ENCODE results near the gene USP10.

The USP10 gene

GRCh38 chr16:84699712-84700445, at the start of gene USP10:
Gene USP10, plus strand, starts transcription at chr16:84700000. Its CDS starts 91 bp downstream, at chr16:84700091.
- no peaks in the 10 kb centered on the region for H3K27me3 ChIP-seq (ENCODE audit: insufficient read depth, low read length)
- peak within 1 kb of the TSS; percentile 90 for H3K4me3 ChIP-seq (ENCODE audit: low read depth, low read length)
- H2AFZ ChIP-seq (ENCODE audit: low read length, unreplicated experiment) = peak within 1 kb of the TSS; percentile 96
- peaks cover 49% of the 10 kb centered on the region for H3K79me2 ChIP-seq (ENCODE audit: control insufficient read depth, insufficient read depth, low read length, unreplicated experiment)
- no peaks in the 10 kb centered on the region for H3K36me3 ChIP-seq (ENCODE audit: insufficient read depth, low read length)
- H3K27ac ChIP-seq (ENCODE audit: low read depth, low read length) = peak within 1 kb of the TSS; percentile 47; the same call in 1 of the 2 replicates
- peaks cover 22% of the 10 kb centered on the region for H3K4me1 ChIP-seq (ENCODE audit: control insufficient read depth, insufficient read depth, low read length, unreplicated experiment)

GRCh38 chr16:84650062-84650991, 49.5 kb upstream of the USP10 start:
- no peak overlapping the region for H3K27ac ChIP-seq (ENCODE audit: low read depth, low read length)
- peaks cover 12% of the 10 kb centered on the region for H3K4me1 ChIP-seq (ENCODE audit: control insufficient read depth, insufficient read depth, low read length, unreplicated experiment)
- peak overlapping the region; percentile 29; the same call in 1 of the 2 replicates for H3K4me3 ChIP-seq (ENCODE audit: low read depth, low read length)
- H3K36me3 ChIP-seq (ENCODE audit: insufficient read depth, low read length) = 0 out of 2 replicates have a peak, but pooled peaks cover 8% of the 10 kb centered on the region
- H3K27me3 ChIP-seq (ENCODE audit: insufficient read depth, low read length) = no peaks in the 10 kb centered on the region
- H2AFZ ChIP-seq (ENCODE audit: low read length, unreplicated experiment) = no peak overlapping the region
- peaks cover 26% of the 10 kb centered on the region for H3K79me2 ChIP-seq (ENCODE audit: control insufficient read depth, insufficient read depth, low read length, unreplicated experiment)

- Histone ChIP-seq H3K79me2 (ENCODE audit: control insufficient read depth, insufficient read depth, low read length, unreplicated experiment) (peaks cover 26% of the 10 kb centered on the region), H3K27ac (ENCODE audit: low read depth, low read length) (no peak overlapping the region), H3K4me3 (ENCODE audit: low read depth, low read length) (no peak overlapping the region), H3K36me3 (ENCODE audit: insufficient read depth, low read length) (peaks cover 10% of the 10 kb centered on the region; the same call in 1 of the 2 replicates), H2AFZ (ENCODE audit: low read length, unreplicated experiment) (no peak overlapping the region), H3K27me3 (ENCODE audit: insufficient read depth, low read length) (no peaks in the 10 kb centered on the region), H3K4me1 (ENCODE audit: control insufficient read depth, insufficient read depth, low read length, unreplicated experiment) (peaks cover 12% of the 10 kb centered on the region)
These were observed 47.2 kb upstream of the USP10 start for GRCh38 chr16:84652566-84652965.

GRCh38 chr16:84654238-84654637, 45.6 kb upstream of the USP10 start:
- Histone ChIP-seq H3K27ac (ENCODE audit: low read depth, low read length) (no peak overlapping the region), H3K4me1 (ENCODE audit: control insufficient read depth, insufficient read depth, low read length, unreplicated experiment) (peaks cover 11% of the 10 kb centered on the region), H2AFZ (ENCODE audit: low read length, unreplicated experiment) (no peak overlapping the region), H3K79me2 (ENCODE audit: control insufficient read depth, insufficient read depth, low read length, unreplicated experiment) (peaks cover 21% of the 10 kb centered on the region), H3K36me3 (ENCODE audit: insufficient read depth, low read length) (peaks cover 11% of the 10 kb centered on the region; the same call in 1 of the 2 replicates), H3K4me3 (ENCODE audit: low read depth, low read length) (no peak overlapping the region), H3K27me3 (ENCODE audit: insufficient read depth, low read length) (no peaks in the 10 kb centered on the region)

- peaks cover 11% of the 10 kb centered on the region; the same call in 1 of the 2 replicates for H3K36me3 ChIP-seq (ENCODE audit: insufficient read depth, low read length)
- H3K27ac ChIP-seq (ENCODE audit: low read depth, low read length) = no peak overlapping the region
- H2AFZ ChIP-seq (ENCODE audit: low read length, unreplicated experiment) = no peak overlapping the region
- H3K79me2 ChIP-seq (ENCODE audit: control insufficient read depth, insufficient read depth, low read length, unreplicated experiment) = peaks cover 14% of the 10 kb centered on the region
- no peak overlapping the region for H3K4me3 ChIP-seq (ENCODE audit: low read depth, low read length)
- no peaks in the 10 kb centered on the region for H3K27me3 ChIP-seq (ENCODE audit: insufficient read depth, low read length)
- H3K4me1 ChIP-seq (ENCODE audit: control insufficient read depth, insufficient read depth, low read length, unreplicated experiment) = peaks cover 6% of the 10 kb centered on the region
These were observed 44.8 kb upstream of the USP10 start for GRCh38 chr16:84654998-84655397.

GRCh38 chr16:84656649-84657048, 43.2 kb upstream of the USP10 start:
- peaks cover 3% of the 10 kb centered on the region for H3K4me1 ChIP-seq (ENCODE audit: control insufficient read depth, insufficient read depth, low read length, unreplicated experiment)
- no peaks in the 10 kb centered on the region for H3K27me3 ChIP-seq (ENCODE audit: insufficient read depth, low read length)
- H3K4me3 ChIP-seq (ENCODE audit: low read depth, low read length) = no peak overlapping the region
- no peak overlapping the region for H3K27ac ChIP-seq (ENCODE audit: low read depth, low read length)
- peaks cover 5% of the 10 kb centered on the region for H3K79me2 ChIP-seq (ENCODE audit: control insufficient read depth, insufficient read depth, low read length, unreplicated experiment)
- H3K36me3 ChIP-seq (ENCODE audit: insufficient read depth, low read length) = peaks cover 7% of the 10 kb centered on the region; the same call in 1 of the 2 replicates
- H2AFZ ChIP-seq (ENCODE audit: low read length, unreplicated experiment) = no peak overlapping the region

GRCh38 chr16:84657229-84657837, 42.5 kb upstream of the USP10 start:
- no peak overlapping the region for H2AFZ ChIP-seq (ENCODE audit: low read length, unreplicated experiment)
- peaks cover 5% of the 10 kb centered on the region for H3K79me2 ChIP-seq (ENCODE audit: control insufficient read depth, insufficient read depth, low read length, unreplicated experiment)
- no peak overlapping the region for H3K27ac ChIP-seq (ENCODE audit: low read depth, low read length)
- peaks cover 3% of the 10 kb centered on the region; the same call in 1 of the 2 replicates for H3K36me3 ChIP-seq (ENCODE audit: insufficient read depth, low read length)
- peaks cover 3% of the 10 kb centered on the region for H3K4me1 ChIP-seq (ENCODE audit: control insufficient read depth, insufficient read depth, low read length, unreplicated experiment)
- no peaks in the 10 kb centered on the region for H3K27me3 ChIP-seq (ENCODE audit: insufficient read depth, low read length)
- H3K4me3 ChIP-seq (ENCODE audit: low read depth, low read length) = no peak overlapping the region

- no peaks in the 10 kb centered on the region for H3K27me3 ChIP-seq (ENCODE audit: insufficient read depth, low read length)
- H3K36me3 ChIP-seq (ENCODE audit: insufficient read depth, low read length) = peaks cover 9% of the 10 kb centered on the region; the same call in 1 of the 2 replicates
- H2AFZ ChIP-seq (ENCODE audit: low read length, unreplicated experiment) = no peak overlapping the region
- no peak overlapping the region for H3K27ac ChIP-seq (ENCODE audit: low read depth, low read length)
- no peak overlapping the region for H3K4me3 ChIP-seq (ENCODE audit: low read depth, low read length)
- H3K4me1 ChIP-seq (ENCODE audit: control insufficient read depth, insufficient read depth, low read length, unreplicated experiment) = peaks cover 3% of the 10 kb centered on the region
- no peaks in the 10 kb centered on the region for H3K79me2 ChIP-seq (ENCODE audit: control insufficient read depth, insufficient read depth, low read length, unreplicated experiment)
These were observed 41.1 kb upstream of the USP10 start for GRCh38 chr16:84658690-84659089.

GRCh38 chr16:84659656-84660300, 40.0 kb upstream of the USP10 start:
- H3K79me2 ChIP-seq (ENCODE audit: control insufficient read depth, insufficient read depth, low read length, unreplicated experiment) = no peaks in the 10 kb centered on the region
- no peak overlapping the region for H2AFZ ChIP-seq (ENCODE audit: low read length, unreplicated experiment)
- no peak overlapping the region for H3K27ac ChIP-seq (ENCODE audit: low read depth, low read length)
- peaks cover 3% of the 10 kb centered on the region for H3K4me1 ChIP-seq (ENCODE audit: control insufficient read depth, insufficient read depth, low read length, unreplicated experiment)
- no peak overlapping the region for H3K4me3 ChIP-seq (ENCODE audit: low read depth, low read length)
- no peaks in the 10 kb centered on the region for H3K27me3 ChIP-seq (ENCODE audit: insufficient read depth, low read length)
- H3K36me3 ChIP-seq (ENCODE audit: insufficient read depth, low read length) = peaks cover 9% of the 10 kb centered on the region; the same call in 1 of the 2 replicates

GRCh38 chr16:84660973-84661372, 38.8 kb upstream of the USP10 start:
- Histone ChIP-seq H3K4me3 (ENCODE audit: low read depth, low read length) (no peak overlapping the region), H3K79me2 (ENCODE audit: control insufficient read depth, insufficient read depth, low read length, unreplicated experiment) (no peaks in the 10 kb centered on the region), H3K27ac (ENCODE audit: low read depth, low read length) (no peak overlapping the region), H3K4me1 (ENCODE audit: control insufficient read depth, insufficient read depth, low read length, unreplicated experiment) (peaks cover 3% of the 10 kb centered on the region), H3K27me3 (ENCODE audit: insufficient read depth, low read length) (no peaks in the 10 kb centered on the region), H2AFZ (ENCODE audit: low read length, unreplicated experiment) (no peak overlapping the region), H3K36me3 (ENCODE audit: insufficient read depth, low read length) (peaks cover 9% of the 10 kb centered on the region; the same call in 1 of the 2 replicates)
